GM18861 (cell line): ENCODE data around the gene ELFN2.
"Not testable (repeated sequence)": the region's sequence is repeated elsewhere in the genome, so short reads cannot be mapped to it uniquely, and the experiment has no call there.

ENCODE experiments used
- ATAC-seq: cut with Tn5 transposase; IDR thresholded peaks from one replicate; pipeline ENCODE4 v1.9.1; 2021; ENCODE audit not compliant: unreplicated experiment

ELFN2 gene

GRCh38 chr22:37427135-37427710 lies at the start of gene ELFN2:
TSS of gene ELFN2 (minus strand) at chr22:37427479. CDS start at chr22:37375534, 51,945 bp downstream.
- no peak for ATAC-seq

GRCh38 chr22:37476389-37477329 lies 49.4 kb upstream of the ELFN2 start:
- ATAC-seq: no peak

- ATAC-seq: no peak
Observed at GRCh38 chr22:37474447-37475090, 47.3 kb upstream of the ELFN2 start.

- no peak for ATAC-seq
Observed at GRCh38 chr22:37473437-37473946, 46.2 kb upstream of the ELFN2 start.

GRCh38 chr22:37472418-37473006 lies 45.2 kb upstream of the ELFN2 start:
- no peak for ATAC-seq

GRCh38 chr22:37471727-37472417 lies 44.6 kb upstream of the ELFN2 start:
- no peak for ATAC-seq

GRCh38 chr22:37470087-37470445 lies 42.8 kb upstream of the ELFN2 start:
- ATAC-seq: no peak

- no peak for ATAC-seq
Observed at GRCh38 chr22:37469416-37470086, 42.3 kb upstream of the ELFN2 start.

- not testable (repeated sequence) for ATAC-seq
Observed at GRCh38 chr22:37468201-37468695, 41.0 kb upstream of the ELFN2 start.

- ATAC-seq: no peak
Observed at GRCh38 chr22:37467391-37467955, 40.2 kb upstream of the ELFN2 start.

- ATAC-seq: no peak
Observed at GRCh38 chr22:37464181-37464580, 36.9 kb upstream of the ELFN2 start.

- no peak for ATAC-seq
Observed at GRCh38 chr22:37462983-37463382, 35.7 kb upstream of the ELFN2 start.

- ATAC-seq: no peak
Observed at GRCh38 chr22:37462436-37462835, 35.2 kb upstream of the ELFN2 start.

GRCh38 chr22:37461961-37462360 lies 34.7 kb upstream of the ELFN2 start:
- no peak for ATAC-seq

- no peak for ATAC-seq
Observed at GRCh38 chr22:37460684-37461083, 33.4 kb upstream of the ELFN2 start.

- ATAC-seq: no peak
Observed at GRCh38 chr22:37459206-37459605, 31.9 kb upstream of the ELFN2 start.

- ATAC-seq: no peak
Observed at GRCh38 chr22:37457093-37457893, 30.0 kb upstream of the ELFN2 start.

GRCh38 chr22:37456346-37456745 lies 29.1 kb upstream of the ELFN2 start:
- ATAC-seq: no peak

GRCh38 chr22:37455896-37456295 lies 28.6 kb upstream of the ELFN2 start:
- no peak for ATAC-seq
